Transverse colon (tissue), 4 donors: ENCODE measurements around the gene TNFRSF1B.

Experiments used
- CTCF ChIP-seq, 5 experiments: fragments of 200-600 bp in 3 of 5; fragments of 450-650 bp in 2 of 5; sonication (generic) in 3 of 5; IDR thresholded peaks; 1 replicate in 2 of 5; 2 replicates in 3 of 5; pipeline ENCODE4 v1.5.1; 2016 to 2017; ENCODE audit warnings: antibody characterized with exemption in 5 of 5, inconsistent platforms in 3 of 5, mild to moderate bottlenecking in 2 of 5, moderate library complexity in 1 of 5
- POLR2AphosphoS5 ChIP-seq, 3 donors: sonication (generic); formaldehyde crosslinking; IDR thresholded peaks; one replicate each; pipeline ENCODE4 v1.6.1; 2016; ENCODE audit warnings: antibody characterized with exemption in 3 of 3

- no peak for TF ChIP-seq CTCF (IDR thresholded peaks at IDR 0.05)
- TF ChIP-seq POLR2AphosphoS5 (IDR thresholded peaks at IDR 0.05) = no peak
Observed at GRCh38 chr1:12258272-12258671, 91.5 kb downstream of the TNFRSF1B start.
